ENCODE results near the gene ZNF780B.

The ZNF780B gene

DNA sequence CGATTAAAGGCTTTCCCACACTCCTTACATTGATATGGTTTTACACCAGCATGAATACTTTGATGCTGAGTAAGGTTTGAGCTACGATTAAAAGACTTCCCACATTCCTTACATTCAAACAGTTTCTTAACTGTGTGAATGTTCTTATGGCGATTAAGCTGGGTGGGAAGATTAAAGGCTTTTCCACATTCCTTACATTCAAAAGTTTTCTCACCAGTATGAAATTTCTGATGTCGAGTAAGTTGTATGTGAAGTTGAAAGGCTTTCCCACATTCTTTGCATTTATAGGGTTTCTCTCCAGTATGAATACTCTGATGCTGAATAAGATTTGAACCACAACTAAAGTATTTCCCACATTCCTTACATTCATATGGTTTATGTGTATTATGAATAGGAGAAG lies 20.0 kb downstream of the ZNF780B start:
- no peak for DNase-seq

DNA sequence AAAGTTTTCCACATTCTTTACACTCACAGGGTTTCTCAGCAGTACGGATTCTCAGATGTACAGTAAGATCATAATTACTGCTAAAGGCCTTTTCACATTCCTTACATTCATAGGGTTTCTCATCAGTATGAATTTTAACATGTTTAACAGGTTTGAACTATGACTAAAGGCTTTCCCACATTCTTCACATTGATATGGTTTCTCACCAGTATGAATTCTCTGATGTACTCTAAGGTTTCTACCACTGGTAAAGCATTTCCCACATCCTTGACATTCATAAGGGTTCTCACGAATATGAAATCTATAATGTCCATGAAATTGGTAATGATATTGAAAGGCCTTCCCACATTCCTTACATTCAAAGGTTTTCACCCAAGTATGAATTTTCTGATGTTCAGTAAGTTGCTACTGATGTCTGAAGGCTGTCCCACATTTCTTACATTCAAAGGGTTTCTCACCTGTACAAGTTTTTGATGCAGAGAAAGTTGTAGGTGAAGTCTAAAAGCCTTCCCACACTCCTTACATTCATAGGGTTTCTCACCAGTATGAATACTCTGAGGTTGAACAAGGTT lies 22.0 kb downstream of the ZNF780B start:
- no peak for DNase-seq

DNA sequence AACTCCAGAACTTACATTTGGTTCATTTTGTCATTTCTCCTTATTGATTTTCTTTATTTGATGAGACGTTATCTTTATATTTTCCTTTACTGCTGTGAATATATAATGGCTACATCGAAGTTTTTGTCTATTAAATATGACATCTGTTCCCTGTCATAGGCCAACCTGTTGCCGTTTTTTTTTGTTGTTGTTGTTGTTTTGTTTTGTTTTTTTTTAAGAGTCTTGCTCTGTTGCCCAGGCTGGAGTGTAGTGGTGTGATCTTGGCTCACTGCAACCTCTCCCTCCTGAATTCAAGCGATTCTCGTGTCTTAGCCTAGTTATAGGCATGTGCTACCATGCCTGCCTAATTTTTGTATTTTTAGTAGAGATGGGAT lies 29.4 kb downstream of the ZNF780B start:
- no peak for DNase-seq

DNA sequence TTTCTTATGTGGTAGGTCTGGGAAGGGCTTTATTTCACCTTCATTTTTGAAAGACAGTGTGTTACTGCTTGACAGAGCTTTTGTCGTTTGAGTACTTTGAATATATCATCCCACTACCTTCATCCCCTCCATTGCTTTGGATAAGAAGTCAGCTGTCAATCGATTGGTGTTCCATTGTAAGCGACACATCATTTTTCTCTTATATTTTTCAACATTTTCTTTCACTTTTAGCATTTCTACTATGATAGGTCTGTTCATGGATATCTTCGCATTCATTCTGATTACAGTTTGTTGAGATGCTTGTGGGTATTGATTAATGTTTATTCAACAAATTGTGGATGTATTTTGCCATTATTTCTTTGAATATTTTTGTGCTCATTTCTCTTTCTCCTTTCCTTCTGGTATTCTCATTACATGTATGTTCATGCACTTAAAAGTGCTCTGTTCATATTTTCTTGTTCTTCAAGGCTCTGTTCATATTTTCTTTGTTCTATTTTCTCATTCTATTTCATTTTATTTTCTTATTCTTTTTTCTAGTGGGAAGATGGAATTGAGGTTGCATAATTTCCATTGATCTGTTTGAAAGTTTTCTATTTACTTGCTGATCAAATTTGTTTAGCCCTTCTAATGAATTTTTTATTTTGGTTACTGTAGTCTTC lies 30.0 kb downstream of the ZNF780B start:
- no peak for DNase-seq

DNA sequence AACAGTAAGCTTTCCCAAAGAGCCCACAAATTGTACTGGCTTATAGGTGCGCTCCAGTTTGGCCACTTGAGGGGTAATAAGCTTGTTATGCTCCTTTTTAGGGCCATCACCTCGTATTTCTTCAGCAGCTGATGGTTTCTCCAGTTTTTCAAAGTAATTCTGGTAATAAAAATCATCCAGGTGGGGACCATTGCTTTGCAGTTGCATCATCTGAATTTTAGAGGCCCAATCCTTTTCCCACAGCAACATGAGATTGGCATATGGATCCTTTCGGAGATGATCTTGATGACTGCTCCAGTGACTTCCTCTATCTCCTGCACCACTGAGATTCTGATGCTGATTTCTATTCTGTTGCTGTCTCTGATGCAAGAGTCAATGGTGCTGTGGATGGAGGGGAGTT lies 32.1 kb downstream of the ZNF780B start:
- no peak for DNase-seq

DNA sequence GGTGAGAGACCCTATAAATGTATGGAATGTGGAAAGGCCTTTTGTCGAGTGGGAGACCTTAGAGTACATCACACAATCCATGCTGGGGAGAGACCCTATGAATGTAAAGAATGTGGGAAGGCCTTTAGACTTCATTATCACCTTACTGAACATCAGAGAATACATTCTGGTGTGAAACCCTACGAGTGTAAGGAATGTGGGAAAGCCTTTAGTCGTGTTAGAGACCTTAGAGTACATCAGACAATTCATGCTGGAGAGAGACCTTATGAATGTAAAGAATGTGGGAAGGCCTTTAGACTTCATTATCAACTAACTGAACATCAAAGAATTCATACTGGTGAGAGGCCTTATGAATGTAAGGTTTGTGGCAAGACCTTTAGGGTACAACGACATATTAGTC lies 42.0 kb downstream of the ZNF780B start:
- DNase-seq, result no peak

DNA sequence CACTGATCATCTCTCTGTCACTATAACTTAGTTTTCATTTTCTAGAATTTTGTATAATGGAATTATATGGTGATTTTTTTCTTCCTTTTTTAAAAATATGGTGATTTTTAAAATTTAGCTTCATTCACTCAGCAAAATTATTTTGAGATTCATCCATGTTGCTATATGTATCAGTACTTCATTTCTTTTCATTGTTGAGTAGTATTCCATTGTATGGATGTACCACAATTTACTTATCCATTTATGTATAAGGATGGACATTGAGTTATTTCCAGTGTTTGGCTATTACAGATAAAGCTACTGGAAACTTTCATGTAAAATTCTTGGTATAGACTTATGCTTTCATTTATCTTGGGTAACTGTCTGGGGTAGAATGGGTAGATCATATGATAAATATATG lies 46.4 kb downstream of the ZNF780B start:
- DNase-seq, result no peak

DNA sequence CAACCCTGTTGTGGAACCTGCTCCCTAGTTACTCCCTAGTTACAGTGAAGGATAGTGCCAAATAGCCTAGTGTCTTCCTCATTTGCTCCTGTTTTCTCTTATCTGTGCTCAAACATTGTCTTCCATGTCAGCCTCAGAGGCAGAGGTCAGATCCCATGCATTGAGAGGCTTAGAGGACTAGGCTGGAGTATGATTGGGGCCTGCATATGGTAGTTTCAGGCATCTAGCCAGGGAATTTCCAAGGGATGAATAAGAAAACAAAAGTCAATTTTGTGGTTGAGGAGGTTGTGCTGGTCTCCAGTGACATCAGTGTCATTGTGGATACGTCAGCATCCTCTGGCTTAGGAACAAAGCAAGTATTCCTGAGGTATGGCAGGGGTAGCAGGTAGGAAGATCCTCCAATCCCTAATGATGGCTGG lies 49.7 kb downstream of the ZNF780B start:
- no peak for DNase-seq

DNA sequence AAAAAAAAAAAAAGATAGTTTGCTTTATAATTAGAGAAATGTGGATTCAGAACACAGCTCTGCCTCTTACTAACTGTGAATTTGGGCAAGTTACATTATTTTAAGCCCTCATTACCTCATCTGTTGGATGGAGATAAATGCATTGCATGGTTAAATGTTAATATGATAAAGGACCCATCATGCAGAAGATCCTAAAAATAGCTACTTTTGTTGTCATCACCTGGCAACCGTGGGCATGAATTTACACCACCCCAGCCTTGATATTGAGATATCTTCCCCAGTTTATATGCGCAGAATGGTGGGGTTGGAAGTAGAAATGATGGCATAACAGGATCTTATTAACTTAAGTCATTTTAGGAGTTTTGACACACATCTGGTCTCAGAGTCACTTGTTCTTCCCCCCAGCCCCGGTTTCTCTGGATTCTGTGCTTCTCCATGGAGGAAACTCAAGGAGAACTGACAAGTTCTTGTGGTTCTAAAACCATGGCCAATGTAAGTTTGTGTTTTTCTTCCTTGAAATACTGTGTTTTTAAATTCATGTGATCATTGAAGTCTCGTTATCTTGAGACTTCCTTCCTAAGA lies 50.2 kb downstream of the ZNF780B start:
- no peak for DNase-seq

DNA sequence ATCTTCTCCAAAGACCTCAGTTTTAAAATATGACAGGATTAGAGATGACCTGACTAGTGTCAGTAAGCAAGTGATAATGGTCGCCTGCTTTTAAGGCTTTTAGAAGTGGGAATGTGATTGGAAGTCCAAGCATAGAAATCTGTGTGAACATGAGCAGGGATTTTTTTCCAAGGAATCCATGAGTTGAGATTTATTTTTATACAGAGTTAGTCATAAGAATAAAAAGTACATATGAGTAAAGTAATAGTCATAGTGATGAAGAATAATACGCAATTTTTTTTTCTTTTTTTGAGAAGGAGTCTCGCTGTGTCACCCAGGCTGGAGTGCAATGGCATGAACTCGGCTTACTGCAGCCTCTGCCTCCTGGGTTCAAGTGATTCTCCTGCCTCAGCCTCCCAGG lies 57.5 kb downstream of the ZNF780B start:
- DNase-seq, result no peak

DNA sequence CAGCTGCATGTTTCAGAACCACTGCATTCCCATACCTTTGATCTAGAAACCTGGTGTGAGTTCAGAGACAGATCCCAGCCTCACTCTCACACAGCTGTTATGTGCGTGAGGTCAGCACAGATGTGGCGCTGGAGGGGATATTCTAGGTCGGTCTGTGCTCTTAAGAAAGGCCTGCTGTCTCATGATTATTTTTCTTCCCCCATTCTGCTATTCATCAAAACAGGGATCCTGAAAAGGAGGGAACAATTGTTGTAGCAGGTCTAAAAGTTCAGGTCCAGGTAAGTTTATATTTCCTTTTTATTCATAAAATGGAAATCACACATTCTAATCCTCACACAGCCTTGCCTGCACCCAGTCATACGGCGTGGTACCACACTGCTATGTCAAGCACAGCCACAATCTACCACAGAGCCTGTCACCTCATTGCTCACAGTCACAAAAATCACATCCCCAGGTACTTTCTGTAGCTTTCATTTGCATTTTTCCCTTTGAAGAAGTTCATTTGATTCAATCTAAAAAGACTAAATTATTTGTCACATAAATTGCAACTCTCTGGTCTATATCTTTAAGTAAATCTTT lies 58.3 kb downstream of the ZNF780B start:
- peak in 1 of 5 donors; percentile 11 for DNase-seq

DNA sequence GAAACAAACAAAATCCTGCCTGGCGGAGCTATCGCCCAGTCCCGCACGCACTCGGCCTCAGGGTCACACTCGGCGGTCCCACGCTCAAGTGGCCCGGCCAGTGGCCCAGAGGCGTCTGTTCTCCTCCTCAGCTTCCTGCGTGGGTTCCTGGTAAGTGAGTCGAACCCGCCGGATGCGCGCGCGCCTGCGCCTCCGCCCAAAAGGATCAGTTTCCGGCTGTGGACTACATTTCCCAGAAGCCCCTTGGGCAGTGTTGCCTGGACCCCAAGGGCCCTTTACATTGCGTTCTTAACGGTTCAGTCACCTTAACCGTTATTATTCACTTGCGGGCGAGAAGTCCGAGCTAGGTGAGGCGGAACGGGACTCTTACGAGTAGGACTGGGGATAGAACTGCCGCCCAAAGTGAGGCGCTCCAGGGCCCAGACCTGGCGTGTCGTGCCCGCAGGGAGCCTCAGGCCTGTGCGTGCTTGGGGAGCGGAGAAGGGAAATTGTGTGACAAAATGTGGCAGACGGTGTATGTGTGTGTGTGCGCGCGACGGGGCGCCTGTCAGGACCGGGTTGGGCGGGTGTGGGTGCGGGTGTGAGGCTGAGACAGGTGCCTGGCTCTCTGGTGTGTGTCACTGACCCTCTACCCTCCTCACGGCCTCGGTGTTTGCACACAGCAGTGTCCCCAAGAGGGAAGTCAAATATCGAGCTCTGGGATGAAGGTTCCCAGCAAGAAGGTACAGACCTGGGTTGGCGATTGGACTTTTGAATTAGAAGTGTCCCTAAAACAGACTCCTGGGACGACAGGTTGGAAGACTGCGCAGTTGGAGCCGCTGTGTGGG lies 59.0 kb downstream of the ZNF780B start, which contains the start of gene ZNF546:
Gene ZNF546 (plus strand): TSS at position 250 of the 827 bp plus-strand sequence. CDS start 1,267 bp downstream, outside the sequence.
- DNase-seq, result peak; percentile 75 to 94 (median 81)

DNA sequence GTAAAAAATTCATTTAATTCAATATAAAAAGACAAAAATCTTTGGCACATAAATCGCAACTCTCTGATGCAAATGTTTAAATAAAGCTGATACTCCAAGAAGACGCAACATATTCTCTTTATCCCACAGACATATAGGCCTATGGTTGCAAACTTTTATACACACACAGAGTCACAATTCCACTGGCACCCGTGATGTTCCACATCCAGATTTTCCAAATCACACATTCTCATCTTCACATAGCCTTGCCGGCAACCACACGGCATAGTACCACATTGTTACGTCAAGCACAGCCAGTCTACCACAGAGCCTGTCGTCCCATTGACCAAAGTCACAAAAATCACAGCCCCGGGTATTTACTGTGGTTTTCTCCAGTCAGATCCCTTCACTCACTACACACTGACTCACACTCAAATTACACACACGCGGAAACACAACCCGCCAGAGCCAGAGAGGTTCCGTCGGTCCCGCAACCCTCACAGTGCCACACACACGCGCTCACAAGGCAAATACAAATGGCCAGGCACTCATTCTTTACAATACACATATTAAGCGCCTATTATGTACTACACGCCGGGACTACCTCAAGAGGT lies 59.7 kb downstream of the ZNF780B start:
- DNase-seq, result peak in 1 of 5 donors; percentile 67

DNA sequence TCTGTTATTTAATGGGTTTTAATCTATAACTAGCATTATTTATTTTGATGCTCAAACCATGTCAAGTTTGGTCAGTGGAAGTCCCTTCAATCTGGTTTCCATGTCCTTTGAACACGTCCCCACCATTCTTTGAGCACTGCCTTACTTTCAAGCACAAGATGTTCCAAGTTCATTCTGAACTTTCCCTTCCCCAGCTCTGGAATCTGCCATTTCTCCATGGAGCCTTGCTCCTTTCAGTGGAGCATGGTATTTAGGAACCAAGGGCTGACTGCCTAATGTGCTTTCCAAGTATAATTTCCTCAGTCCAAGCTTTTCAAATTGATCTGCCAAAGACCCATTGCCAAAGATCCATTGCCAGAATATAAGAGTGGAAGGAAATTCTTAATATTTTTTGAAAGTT lies 60.2 kb downstream of the ZNF780B start:
- no peak for DNase-seq

DNA sequence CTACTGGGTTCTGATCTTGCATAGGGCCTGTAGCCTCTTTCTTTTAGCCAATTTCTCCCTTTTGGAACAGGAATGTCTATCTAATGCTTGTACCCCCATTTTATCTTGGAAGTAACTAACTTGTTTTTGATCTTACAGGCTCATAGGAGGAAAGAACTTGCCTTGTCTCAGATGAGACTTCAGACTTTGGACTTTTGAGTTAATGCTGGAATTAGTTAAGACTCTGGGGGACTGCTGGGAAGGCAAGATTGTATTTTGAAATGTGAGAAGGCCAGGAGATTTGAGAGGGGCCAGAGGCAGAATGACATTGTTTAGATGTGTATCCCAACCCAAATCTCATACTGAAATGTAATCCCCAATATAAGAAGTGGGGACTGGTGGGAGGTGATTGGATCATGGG lies 61.7 kb downstream of the ZNF780B start:
- DNase-seq, result no peak

DNA sequence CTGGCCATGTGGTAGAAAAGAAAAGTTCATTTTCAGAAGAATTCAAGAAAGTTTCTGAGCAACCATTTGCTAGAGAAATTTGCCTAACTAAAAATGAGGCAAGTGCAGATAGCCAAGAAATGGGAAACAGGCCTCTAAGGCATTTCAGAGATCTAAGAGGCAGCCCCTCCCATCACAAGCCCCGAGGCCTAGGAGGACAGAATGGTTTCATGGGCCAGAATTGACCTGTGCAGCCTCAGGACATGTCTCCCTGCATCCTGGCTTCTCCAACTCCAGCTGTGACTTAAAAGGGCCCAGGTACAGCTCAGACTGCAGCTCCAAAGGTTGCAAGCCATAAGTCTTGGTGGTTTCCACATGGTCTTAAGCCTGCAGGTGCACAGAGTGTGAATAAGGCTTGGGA lies 62.4 kb downstream of the ZNF780B start:
- DNase-seq, result no peak

DNA sequence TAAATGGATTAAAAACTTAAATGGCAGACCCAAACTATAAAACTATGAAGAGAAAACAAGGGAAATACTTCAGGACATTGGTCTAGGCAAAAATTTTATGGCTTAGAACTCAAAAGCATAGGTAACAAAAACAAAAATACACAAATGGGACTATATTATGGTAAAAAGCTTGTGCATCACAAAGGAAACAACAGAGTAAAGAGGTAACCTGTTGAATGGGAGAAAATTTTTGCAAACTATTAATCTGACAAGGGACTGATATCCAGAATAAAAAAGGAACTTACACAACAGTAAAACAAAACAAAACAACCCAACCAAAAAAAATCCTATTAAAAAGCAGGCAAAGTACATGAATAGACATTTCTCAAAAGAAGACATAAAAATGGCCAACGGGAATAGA lies 68.4 kb downstream of the ZNF780B start:
- DNase-seq, result no peak

DNA sequence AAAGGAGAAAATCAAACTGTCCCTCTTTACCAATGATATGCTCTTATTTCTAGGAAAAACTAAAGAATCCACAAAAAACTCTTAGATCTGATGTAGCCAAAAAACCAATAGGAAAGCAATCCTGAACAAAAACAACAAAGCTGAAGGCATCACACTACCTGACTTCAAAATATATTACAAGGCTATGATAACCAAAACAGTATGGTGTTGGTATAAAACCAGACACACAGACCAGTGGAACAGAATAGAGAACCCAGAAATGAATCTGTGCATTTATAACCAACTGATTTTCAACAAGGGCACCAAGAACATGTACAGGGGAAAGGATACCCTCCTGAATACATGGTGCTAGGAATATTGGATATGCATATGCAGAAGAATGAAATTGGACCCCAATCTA lies 68.9 kb downstream of the ZNF780B start:
- no peak for DNase-seq

DNA sequence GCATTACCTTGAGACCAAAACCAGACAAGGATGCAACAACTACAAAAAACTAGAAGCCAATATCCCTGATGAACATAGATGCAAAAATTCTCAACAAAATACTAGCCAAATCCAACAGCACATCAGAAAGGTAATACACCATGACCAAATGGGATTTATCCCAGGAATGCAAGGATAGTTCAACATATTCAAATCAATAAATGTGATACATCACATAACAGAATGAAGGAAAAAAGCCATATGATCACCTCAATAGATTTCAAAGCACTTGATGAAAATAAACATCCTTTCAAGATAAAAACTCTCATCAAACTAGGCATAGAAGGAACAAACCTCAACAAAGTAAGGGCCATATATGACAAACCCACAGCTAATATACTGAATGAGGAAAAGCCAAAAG lies 69.4 kb downstream of the ZNF780B start:
- no peak for DNase-seq

DNA sequence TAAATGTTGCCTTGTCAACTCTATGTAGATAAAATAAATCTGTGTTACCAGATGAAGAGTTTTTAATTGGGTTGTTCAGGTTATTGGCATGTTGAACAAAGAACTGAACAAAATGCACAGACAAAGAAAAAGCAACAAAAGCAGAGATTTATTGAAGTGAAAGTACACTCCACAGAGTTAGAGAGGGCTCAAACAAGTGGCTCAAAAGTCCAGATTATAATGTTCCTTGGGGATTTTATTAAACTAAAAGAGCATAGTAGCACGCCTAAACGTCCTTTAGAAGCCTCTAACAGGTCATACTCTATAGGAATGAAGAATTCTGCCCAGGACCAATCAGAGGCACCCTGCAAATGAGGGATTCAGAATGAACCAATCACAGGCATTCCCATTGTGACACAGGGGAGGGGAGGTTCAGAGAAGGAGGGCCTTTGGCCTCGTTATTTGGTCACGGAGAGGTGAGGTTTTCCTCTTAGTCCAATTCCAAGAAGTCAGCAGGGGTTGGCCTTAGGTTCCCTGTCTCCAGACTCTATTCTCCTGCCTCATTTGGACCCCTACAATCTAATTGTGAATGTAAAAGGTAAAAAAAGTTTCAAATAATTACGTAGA lies 72.2 kb downstream of the ZNF780B start:
- no peak for DNase-seq

DNA sequence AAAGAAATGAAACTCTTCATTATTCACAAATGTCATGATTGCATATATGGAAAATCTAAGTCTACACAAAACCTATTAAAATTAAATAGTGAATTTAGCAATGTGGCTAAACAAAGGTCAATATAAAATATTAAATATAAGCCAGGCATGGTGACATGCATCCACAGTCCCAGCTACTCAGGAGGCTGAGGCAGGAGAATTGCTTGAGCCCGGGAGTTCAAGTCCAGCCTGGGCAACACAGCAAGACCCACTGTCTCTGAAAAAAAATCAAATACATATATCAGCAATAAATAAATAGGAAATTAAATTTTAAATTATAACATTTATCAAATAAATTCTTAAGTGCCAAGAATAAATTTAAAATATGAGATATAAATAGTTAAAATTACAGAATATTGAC lies 73.1 kb downstream of the ZNF780B start:
- no peak for DNase-seq
